Suprapubic skin (tissue), 4 donors: ENCODE results near the gene PIAS4. TPM values are rescaled to one million over a fixed set of nuclear protein-coding genes. Genes with fewer than 3 reads are reported as not detected.

Experiments used
- DNase-seq, 2 donors: peaks; one replicate each; pipeline ENCODE4 v3.0.0-alpha.2; 2019; ENCODE audit warnings: low spot score in 2 of 2
- H3K27ac ChIP-seq: fragments of 200-600 bp; sonication (generic); one replicate; pipeline ENCODE4 v1.5.1; 2019
- H3K27me3 ChIP-seq: fragments of 200-600 bp; sonication (generic); one replicate; pipeline ENCODE4 v1.5.1; 2019
- H3K36me3 ChIP-seq: fragments of 200-600 bp; sonication (generic); one replicate; pipeline ENCODE4 v1.5.1; 2019
- H3K4me1 ChIP-seq: fragments of 200-600 bp; sonication (generic); one replicate; pipeline ENCODE4 v1.5.1; 2019
- H3K4me3 ChIP-seq: fragments of 200-600 bp; sonication (generic); one replicate; pipeline ENCODE4 v1.5.1; 2019; ENCODE audit warnings: mild to moderate bottlenecking
- H3K9me3 ChIP-seq: fragments of 200-600 bp; sonication (generic); one replicate; pipeline ENCODE4 v1.5.1; 2019
- CTCF ChIP-seq, 2 donors: fragments of 200-600 bp in 1 of 2; fragments of 450-650 bp in 1 of 2; sonication (generic) in 1 of 2; IDR thresholded peaks; one replicate each; pipeline ENCODE4 v1.5.1; 2016 to 2019; ENCODE audit warnings: antibody characterized with exemption in 2 of 2, mild to moderate bottlenecking in 1 of 2, moderate library complexity in 1 of 2
- EP300 ChIP-seq: sonication (generic); formaldehyde crosslinking; IDR thresholded peaks from one replicate; pipeline ENCODE4 v1.6.1; 2017; ENCODE audit warnings: antibody characterized with exemption
- POLR2A ChIP-seq, 2 donors: fragments of 450-650 bp; IDR thresholded peaks; one replicate each; pipeline ENCODE4 v1.6.1; 2017; ENCODE audit warnings: antibody characterized with exemption in 2 of 2, mild to moderate bottlenecking in 2 of 2, moderate library complexity in 2 of 2
- POLR2AphosphoS5 ChIP-seq, 3 donors: sonication (generic); formaldehyde crosslinking; IDR thresholded peaks; one replicate each; pipeline ENCODE4 v1.6.1; 2017; ENCODE audit warnings: antibody characterized with exemption in 3 of 3
- WGBS: methylation state at CpG from one replicate; pipeline ENCODE4 v1.1.5; 2018; 5-methylcytosine and 5-hydroxymethylcytosine counted together
- total RNA-seq, 4 donors: library from RNA; depleted of rRNA; stranded (reverse); fragments of >200 nt; gene quantifications; one replicate each; pipeline ENCODE4 v1.1.0, GENCODE V29; 2016

Gene PIAS4
- total RNA-seq, 4 donors from 2014 or later: 17.1 to 28.7 (median 22.6) TPM

DNA sequence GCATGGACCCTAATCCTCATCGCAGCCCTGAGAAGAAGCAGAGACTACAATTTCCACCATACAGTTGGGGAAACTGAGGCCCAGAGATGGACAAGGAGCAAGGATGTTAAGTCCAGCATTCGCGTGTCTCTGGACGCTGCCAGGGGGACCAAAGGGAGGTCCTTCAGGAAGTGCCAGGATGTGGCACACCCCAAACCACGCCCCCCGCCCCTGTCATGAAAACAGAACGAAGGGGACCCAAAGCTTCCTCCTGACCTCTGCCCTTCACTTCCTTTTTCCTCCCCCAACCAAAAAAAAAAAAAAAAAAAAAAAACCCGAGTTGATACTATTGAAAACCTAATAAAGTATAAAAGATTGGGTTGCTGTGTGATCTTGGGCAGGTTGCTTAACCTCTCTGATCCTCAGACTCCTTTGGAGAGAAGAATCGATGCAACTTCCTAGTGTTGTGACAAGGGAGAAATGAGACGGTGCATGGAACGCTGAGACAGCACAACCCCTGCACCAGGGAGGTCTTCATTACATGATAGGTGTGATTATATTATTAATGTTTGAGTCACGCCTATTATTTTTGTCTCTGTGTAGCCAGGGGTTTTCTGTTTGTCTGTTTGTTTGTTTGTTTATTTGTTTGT lies 61.9 kb downstream of the PIAS4 start:
- peaks cover 17% of the 10 kb centered on the region for H3K4me1 ChIP-seq
- no peak overlapping the region for H3K4me3 ChIP-seq
- TF ChIP-seq CTCF (IDR thresholded peaks at IDR 0.05) (no peak), POLR2A (IDR thresholded peaks at IDR 0.05) (no peak), POLR2AphosphoS5 (IDR thresholded peaks at IDR 0.05) (no peak), EP300 (no peak)
- WGBS: 74% methylated on average over 12 of the region's 12 CpGs
- H3K36me3 ChIP-seq: no peaks in the 10 kb centered on the region
- H3K27ac ChIP-seq: no peak overlapping the region
- H3K9me3 ChIP-seq: no peaks in the 10 kb centered on the region
- no peaks in the 10 kb centered on the region for H3K27me3 ChIP-seq
- no peak for DNase-seq

GRCh38 chr19:4071610-4072009 lies 64.1 kb downstream of the PIAS4 start:
- no peak overlapping the region for H3K27ac ChIP-seq
- H3K9me3 ChIP-seq: no peaks in the 10 kb centered on the region
- no peaks in the 10 kb centered on the region for H3K27me3 ChIP-seq
- H3K4me1 ChIP-seq: peaks cover 20% of the 10 kb centered on the region
- H3K4me3 ChIP-seq: no peak overlapping the region
- H3K36me3 ChIP-seq: no peaks in the 10 kb centered on the region
- no peak for DNase-seq
- no peak for TF ChIP-seq POLR2A (IDR thresholded peaks at IDR 0.05)
- TF ChIP-seq CTCF (IDR thresholded peaks at IDR 0.05): no peak
- TF ChIP-seq POLR2AphosphoS5 (IDR thresholded peaks at IDR 0.05): no peak
- TF ChIP-seq EP300: no peak
- 90% methylated on average over 3 of the region's 3 CpGs for WGBS

GRCh38 chr19:4075373-4075772 lies 67.8 kb downstream of the PIAS4 start:
- Histone ChIP-seq H3K27me3 (no peaks in the 10 kb centered on the region), H3K9me3 (no peaks in the 10 kb centered on the region), H3K4me1 (peaks cover 16% of the 10 kb centered on the region), H3K4me3 (no peak overlapping the region), H3K27ac (no peak overlapping the region), H3K36me3 (no peaks in the 10 kb centered on the region)
- TF ChIP-seq CTCF (IDR thresholded peaks at IDR 0.05): no peak
- TF ChIP-seq POLR2A (IDR thresholded peaks at IDR 0.05): no peak
- no peak for TF ChIP-seq POLR2AphosphoS5 (IDR thresholded peaks at IDR 0.05)
- no peak for TF ChIP-seq EP300
- DNase-seq: no peak
- WGBS: 66% methylated on average over 9 of the region's 9 CpGs

DNA sequence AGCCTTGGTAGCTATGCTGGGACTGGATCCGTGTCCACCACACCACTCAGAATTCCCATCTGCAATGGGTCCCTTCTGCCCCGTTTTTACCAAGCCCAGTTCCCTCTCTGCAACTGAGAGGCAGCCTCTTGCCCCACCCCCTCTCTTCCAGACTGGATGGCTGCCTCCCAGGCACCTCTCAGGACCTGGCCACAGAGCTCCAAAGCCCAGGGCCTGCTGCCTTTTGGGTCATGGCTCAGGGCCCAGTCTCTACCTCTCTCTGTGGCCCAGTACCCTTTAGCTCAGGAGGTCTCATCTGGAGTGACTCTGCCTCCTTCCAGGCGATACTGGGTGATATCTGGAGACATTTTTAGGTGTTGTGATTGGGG lies 69.5 kb downstream of the PIAS4 start:
- Histone ChIP-seq H3K9me3 (no peaks in the 10 kb centered on the region), H3K4me1 (peaks cover 16% of the 10 kb centered on the region), H3K36me3 (no peaks in the 10 kb centered on the region), H3K27me3 (no peaks in the 10 kb centered on the region), H3K27ac (no peak overlapping the region), H3K4me3 (no peak overlapping the region)
- TF ChIP-seq EP300 (no peak), CTCF (IDR thresholded peaks at IDR 0.05) (no peak), POLR2AphosphoS5 (IDR thresholded peaks at IDR 0.05) (no peak), POLR2A (IDR thresholded peaks at IDR 0.05) (no peak)
- WGBS: 100% methylated on average over 3 of the region's 3 CpGs
- no peak for DNase-seq

DNA sequence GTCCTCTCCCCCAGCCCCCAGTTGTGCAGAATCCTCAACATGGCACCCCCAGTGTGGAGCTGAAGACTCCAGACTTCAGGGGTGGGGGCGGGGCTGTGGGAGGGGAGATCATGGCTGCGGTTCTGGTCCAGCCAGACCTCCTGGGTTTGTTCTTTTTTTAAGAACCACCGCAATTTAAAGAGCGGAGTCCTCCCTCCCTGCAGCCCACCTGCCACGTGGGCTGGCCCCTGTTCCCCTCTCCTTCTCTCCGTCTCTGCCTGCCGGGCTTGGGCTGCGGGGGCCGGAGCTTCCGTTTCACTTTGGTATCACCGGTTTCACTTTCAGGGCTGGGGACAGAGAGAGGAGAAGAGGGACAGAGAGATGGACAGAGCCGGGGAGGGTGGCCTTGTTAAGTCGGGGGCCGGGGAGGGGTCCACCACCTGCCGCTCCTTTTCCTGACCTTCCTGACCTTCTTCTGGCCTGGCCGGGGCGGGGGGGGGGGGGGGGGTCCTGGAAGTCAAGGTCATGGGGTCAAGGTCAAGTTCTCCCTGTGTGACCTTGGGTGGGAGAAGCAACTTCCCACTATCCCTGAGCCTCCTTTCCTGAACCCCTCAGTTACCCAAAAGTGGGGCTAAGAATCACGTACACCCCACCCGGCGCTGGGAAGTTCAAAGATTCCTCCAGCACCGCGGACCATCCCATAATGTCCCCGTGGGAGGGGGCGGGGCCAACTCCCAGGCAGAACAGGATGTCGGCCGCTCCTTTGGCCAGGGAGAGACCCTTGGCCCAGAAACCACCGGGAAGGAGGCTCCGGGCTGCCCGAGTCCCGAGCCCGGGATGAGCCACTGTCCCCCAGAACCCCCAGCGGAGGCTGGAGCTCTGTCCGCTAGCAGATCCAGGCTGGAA lies 70.5 kb downstream of the PIAS4 start:
- Histone ChIP-seq H3K9me3 (no peaks in the 10 kb centered on the region), H3K36me3 (no peaks in the 10 kb centered on the region), H3K27me3 (no peaks in the 10 kb centered on the region), H3K27ac (peak overlapping the region; percentile 78), H3K4me1 (peaks cover 16% of the 10 kb centered on the region), H3K4me3 (peak overlapping the region; percentile 61)
- no peak for TF ChIP-seq POLR2AphosphoS5 (IDR thresholded peaks at IDR 0.05)
- no peak for TF ChIP-seq CTCF (IDR thresholded peaks at IDR 0.05)
- no peak for TF ChIP-seq POLR2A (IDR thresholded peaks at IDR 0.05)
- no peak for TF ChIP-seq EP300
- WGBS: 8% methylated on average over 24 of the region's 33 CpGs
- peak in 1 of 2 donors; percentile 74 for DNase-seq
